Stimulated activated CD4-positive, alpha-beta T cell treated with anti-CD3 and anti-CD28 coated beads, Interleukin-1b, Interleukin-23, amount 100 ng/mL, for 48 hours (primary cell): ENCODE measurements around the gene FEZ2.

Source experiments
- DNase-seq: peaks from one replicate; pipeline ENCODE4 v3.0.0-alpha.2; 2020

Gene FEZ2

DNA sequence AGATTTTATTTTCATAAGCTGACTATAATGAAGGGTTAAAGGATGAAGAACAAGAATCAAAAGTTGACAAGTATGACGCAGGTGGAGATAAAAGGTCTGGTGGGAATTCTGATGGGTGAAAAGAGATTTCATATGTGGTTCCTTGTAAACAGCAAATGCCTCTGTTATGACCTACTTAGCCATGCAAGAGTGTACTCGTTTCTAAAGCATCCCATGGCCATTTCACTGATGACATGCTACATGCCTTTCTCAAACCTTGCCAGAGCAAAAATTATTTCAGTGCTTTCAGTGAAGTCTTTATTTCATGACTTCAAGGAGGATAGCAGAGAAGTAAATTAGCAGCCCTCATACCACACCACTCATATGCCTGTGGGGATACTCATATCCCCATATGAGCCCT lies 71.7 kb downstream of the FEZ2 start:
- DNase-seq = no peak

DNA sequence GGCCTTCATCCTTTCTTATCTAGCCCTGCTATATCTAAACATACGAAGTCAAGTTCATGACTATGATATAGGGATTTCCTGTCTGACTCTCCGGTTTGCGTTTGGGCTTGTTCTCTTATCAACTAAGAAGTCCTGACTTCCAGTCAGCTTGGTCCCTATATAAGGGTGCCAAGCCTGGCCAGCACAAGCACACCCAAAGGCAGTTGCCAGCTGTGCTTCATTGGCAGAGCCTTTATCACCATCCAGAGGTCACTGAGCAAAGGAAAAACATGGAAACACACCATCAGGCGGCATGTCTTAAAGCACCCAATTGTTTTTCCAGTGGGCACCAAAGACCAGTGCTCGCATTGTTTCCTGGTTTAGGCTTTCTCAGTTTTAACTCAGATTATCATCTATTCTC lies 72.7 kb downstream of the FEZ2 start:
- DNase-seq = no peak

DNA sequence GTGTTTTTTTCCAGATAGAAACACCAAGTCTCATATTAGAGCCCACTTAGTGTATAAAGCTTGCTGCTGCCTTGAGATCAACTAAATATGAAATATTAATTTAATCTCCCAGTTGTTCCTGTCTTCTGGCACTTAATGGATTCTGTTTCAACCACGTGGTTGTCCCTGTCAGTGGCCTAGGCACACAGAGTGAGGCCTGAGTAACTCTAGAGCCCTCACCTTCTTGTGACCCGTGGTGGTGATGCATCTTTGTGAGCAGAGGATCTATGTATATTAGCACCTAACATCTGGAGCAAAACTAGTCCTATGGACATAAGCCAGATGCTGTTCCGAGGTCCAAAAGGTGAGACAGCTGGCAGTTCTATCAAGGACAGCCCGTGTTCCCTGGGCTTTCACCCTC lies 74.8 kb downstream of the FEZ2 start:
- no peak for DNase-seq

DNA sequence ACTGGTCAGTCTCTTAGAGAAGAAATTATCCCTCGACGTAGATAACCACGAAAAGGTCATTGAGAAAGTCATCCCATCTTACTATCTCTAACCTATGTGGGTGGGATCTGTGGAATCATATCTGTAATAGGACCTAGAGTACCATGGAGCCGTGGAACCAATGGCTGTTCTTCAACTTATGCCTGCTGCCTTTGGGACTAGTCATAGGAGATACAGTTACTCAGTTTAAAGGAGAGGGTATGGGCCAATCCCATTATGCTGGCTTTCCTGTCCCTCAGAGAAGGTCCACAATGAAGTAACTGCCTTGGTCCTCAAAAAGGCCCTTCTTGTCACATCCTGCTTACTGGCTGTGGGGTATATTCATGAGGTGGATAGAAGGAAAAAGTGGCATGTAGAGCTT lies 77.5 kb downstream of the FEZ2 start:
- DNase-seq = no peak

DNA sequence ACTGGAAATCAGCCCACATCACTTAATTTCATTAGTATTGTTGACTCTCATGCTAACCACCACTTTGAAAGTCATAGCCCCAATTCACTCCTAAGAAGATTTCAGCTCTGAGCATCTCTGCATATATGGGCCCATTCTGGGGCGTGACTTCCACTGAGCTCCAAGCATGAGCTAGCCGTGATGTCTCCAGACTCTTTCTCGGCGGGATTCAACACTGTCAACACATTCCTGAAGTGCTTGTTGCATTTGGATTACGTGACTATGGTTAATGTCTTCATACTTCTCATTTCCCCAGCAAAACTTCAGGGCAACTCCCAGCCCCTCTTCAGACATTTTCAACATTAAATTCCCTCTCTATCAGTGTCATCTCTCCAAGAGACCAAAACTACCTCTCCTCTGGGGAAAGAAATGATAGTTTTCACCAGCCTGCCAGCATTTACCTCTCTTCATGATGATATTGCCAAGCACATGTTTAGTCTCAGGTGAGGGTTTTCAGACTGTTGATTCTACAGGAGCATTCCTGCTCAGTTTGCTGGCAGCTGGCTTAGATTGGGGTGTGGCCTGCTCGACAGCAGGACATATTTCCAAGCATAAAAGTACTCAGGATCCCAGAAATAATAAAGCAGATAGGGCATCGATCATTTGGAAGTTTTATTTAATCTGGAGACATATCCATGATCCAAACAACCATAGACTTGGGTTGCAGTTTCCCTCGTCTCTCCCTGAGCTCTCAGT lies 81.7 kb downstream of the FEZ2 start:
- no peak for DNase-seq

DNA sequence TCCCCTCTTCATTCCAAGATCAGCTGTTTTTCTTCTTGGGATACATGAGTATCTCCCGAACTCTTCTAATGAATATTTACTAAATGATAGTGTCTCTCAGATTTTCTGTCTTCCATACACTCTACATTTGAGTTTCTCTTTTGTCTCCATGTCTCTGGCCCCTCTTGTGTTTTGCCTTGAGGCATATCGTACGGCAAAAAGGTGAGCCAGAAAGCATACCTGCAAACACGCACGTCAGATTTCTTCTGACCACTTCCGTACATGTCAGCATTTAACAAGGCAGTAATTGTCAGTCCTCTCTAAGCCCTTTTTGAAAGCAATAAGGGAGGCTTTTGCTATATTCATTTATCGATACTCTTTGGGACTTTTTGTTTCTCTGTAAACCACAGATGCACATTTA lies 82.4 kb downstream of the FEZ2 start:
- DNase-seq = no peak

DNA sequence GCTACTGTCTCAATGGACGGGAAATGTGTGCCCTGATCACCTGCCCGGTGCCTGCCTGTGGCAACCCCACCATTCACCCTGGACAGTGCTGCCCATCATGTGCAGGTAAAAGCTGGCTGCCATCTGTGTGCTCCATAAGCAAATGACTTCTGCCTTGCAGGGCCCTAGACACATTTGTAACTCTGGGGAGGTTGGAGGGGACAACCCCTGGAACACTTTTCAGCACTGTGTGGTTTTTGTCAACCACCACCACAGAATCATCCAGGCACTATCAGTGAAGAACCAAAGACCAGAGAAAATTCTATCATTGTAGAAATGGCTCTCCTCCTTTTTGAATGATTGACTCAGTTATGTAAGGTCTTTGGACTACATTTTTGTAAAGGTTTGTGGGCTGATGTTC lies 84.3 kb downstream of the FEZ2 start:
- no peak for DNase-seq

DNA sequence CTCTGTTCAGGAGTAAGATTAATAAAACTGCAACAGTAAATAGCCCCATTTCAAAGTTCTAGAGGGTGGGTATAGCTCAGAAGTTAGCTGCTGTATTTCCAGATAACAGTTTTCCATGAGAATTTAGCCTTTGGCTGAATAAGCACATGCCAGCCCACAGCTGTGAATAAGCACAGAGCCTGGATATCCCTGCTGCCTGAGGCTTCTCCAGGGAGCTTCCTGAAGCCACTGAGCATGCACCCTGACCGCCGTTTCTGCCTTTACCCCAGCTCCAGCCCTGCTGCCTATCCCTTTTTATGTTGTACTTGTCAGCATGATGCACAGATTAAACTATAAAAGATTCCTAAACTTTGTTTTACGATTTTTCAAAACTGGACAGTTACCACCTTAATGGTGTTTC lies 85.3 kb downstream of the FEZ2 start:
- DNase-seq = no peak

DNA sequence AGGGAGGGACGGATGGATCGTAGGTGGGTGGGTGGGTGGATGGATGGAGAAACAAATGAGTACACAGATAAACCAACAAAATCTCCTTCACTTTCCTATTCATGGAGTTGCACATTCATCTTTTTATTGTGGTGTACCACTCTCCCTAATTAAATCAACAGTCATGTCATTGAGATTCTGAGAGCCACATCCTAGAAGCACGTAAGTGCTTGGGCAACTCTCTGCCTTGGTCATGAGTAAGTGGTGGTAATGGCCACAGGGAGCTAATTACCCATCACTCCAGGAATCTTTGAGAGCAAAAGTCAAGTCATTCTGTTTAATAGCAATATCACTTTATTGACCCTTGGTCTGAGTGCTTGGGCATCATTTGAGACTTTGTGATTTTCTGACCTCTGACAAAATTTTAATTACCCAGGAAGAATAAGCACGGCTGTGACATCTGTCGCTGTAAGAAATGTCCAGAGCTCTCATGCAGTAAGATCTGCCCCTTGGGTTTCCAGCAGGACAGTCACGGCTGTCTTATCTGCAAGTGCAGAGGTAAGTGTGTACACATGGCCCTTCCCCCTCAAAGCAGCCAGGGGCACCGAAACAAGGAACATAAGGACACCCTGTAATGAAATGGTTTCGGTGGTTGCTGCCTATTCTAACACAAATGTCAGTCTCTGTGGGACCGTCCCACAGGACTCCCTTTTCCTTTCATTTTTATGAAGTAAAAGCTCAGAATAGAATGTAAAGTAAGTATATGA lies 85.9 kb downstream of the FEZ2 start:
- DNase-seq = no peak

DNA sequence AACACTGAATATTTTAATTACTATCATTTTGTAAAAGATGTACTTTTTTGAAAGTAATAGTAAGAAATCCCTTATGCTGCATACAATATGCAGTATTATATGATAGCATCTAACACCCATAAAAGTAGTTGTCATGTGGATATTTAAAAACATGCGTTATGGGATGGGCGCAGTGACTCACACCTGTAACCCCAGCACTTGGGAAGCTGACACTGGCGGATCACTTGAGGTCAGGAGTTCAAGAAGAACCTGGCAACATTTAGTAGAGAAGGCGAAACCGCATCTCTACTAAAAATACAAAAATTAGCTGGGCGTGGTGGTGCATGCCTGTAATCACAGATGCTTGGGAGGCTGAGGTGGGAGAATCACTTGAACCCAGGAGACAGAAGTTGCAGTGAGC lies 88.9 kb downstream of the FEZ2 start:
- DNase-seq = no peak

DNA sequence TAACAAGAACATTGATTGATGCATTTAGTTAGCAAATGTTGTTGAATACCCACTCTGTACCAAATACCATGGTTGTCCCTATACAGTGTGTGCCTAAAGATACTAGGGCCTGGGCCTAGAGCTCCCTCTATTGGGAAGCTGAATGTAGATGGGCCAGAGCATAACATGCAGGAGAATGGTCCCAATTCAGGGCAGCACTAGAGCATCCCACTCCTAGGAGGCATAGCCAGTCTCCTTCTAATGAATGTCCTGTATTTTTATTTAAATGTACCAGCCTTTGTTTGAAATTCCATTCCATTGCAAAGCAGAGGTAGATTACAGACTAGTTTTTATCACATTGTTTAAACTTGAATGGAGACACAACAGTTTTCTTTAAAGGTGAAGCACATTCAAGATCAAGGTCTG lies 90.6 kb downstream of the FEZ2 start:
- peak; percentile 17 for DNase-seq
